Prostate gland (tissue), 2 donors: ENCODE measurements around the gene PAPSS1. TPM values are rescaled to one million over a fixed set of nuclear protein-coding genes. Genes with fewer than 3 reads are reported as not detected.
A peak's percentile ranks its signal among the peaks of the same experiment; 100 is the strongest.

Experiments used
- DNase-seq: peaks from one replicate; pipeline ENCODE4 v3.0.0-alpha.2; 2019; ENCODE audit warnings: low spot score
- H3K27ac ChIP-seq, 2 donors: fragments of 200-600 bp; sonication (generic); 2 replicates each; pipeline ENCODE4 v1.5.1; 2017 to 2019
- H3K27me3 ChIP-seq: fragments of 200-600 bp; sonication (generic); replicated peaks from 2 replicates; pipeline ENCODE4 v1.5.1; 2019; ENCODE audit not compliant: insufficient read depth
- H3K36me3 ChIP-seq, 2 donors: fragments of 200-600 bp; sonication (generic); 1 replicate in 1 of 2; 2 replicates in 1 of 2; pipeline versions ENCODE4 v1.5.1 to v1.8.1; 2017 to 2019
- H3K4me1 ChIP-seq: fragments of 200-600 bp; sonication (generic); replicated peaks from 2 replicates; pipeline ENCODE4 v1.5.1; 2019
- H3K4me3 ChIP-seq, 2 donors: fragments of 200-600 bp; sonication (generic); 2 replicates each; pipeline ENCODE4 v1.5.1; 2017 to 2019
- H3K9me3 ChIP-seq: fragments of 200-600 bp; sonication (generic); 2 replicates; pipeline ENCODE4 v1.5.1; 2017
- POLR2A ChIP-seq: fragments of 450-650 bp; IDR thresholded peaks from one replicate; pipeline ENCODE4 v1.6.1; 2016; ENCODE audit warnings: antibody characterized with exemption, mild to moderate bottlenecking
- POLR2AphosphoS5 ChIP-seq: sonication (generic); formaldehyde crosslinking; IDR thresholded peaks from one replicate; pipeline ENCODE4 v1.6.1; 2017; ENCODE audit warnings: antibody characterized with exemption
- WGBS: methylation state at CpG from one replicate; pipeline ENCODE4 v1.1.5; 2018; 5-methylcytosine and 5-hydroxymethylcytosine counted together
- intact Hi-C: fragments of 100-400 bp; cut with DNase I; formaldehyde crosslinking; loops from one replicate; pipeline ENCODE4 v1.14.2; 2022
- total RNA-seq, 2 donors: library from RNA; depleted of rRNA; stranded (reverse); fragments of >200 nt; gene quantifications; one replicate each; pipeline ENCODE4 v1.1.0, GENCODE V29; 2016
- TF ChIP-seq, protein P1 (sequence below), 4 experiments: fragments of 200-600 bp in 2 of 4; fragments of 450-650 bp in 2 of 4; sonication (generic) in 2 of 4; IDR thresholded peaks; 1 replicate in 3 of 4; 2 replicates in 1 of 4; pipeline ENCODE4 v1.5.1; 2016 to 2019; ENCODE audit warnings: antibody characterized with exemption in 4 of 4, mild to moderate bottlenecking in 2 of 4, moderate library complexity in 2 of 4

The PAPSS1 gene
- total RNA-seq, 2 donors from 2014 or later, result 38.3 to 74.6 TPM

DNA sequence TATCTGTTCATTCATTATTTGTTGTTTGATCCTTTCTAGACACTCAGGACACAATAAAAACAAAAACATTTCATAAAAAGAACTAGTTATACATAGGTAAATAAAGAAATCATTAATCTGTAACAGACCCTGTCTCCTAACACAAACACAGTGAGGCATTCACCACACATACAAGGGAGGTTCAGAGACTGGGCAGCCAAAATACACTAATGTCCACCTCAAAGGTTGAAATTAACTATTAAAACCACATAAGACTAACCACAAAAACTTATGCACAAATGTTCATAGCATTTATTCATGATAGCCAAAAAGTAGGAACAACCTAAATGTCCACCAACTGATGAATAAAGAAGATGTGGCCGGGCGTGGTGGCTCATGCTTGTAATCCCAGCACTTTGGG is 7.8 kb downstream of the PAPSS1 start:
- TF ChIP-seq POLR2AphosphoS5, result no peak
- TF ChIP-seq, protein P1, sequence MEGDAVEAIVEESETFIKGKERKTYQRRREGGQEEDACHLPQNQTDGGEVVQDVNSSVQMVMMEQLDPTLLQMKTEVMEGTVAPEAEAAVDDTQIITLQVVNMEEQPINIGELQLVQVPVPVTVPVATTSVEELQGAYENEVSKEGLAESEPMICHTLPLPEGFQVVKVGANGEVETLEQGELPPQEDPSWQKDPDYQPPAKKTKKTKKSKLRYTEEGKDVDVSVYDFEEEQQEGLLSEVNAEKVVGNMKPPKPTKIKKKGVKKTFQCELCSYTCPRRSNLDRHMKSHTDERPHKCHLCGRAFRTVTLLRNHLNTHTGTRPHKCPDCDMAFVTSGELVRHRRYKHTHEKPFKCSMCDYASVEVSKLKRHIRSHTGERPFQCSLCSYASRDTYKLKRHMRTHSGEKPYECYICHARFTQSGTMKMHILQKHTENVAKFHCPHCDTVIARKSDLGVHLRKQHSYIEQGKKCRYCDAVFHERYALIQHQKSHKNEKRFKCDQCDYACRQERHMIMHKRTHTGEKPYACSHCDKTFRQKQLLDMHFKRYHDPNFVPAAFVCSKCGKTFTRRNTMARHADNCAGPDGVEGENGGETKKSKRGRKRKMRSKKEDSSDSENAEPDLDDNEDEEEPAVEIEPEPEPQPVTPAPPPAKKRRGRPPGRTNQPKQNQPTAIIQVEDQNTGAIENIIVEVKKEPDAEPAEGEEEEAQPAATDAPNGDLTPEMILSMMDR (IDR thresholded peaks at IDR 0.05), result no peak
- TF ChIP-seq POLR2A, result no peak
- no peaks in the 10 kb centered on the region for H3K36me3 ChIP-seq
- no peak overlapping the region for H3K27ac ChIP-seq
- H3K4me3 ChIP-seq, result no peak overlapping the region
- intact Hi-C loops, result no loop called here
- H3K27me3 ChIP-seq, result no peaks in the 10 kb centered on the region
- 93% methylated on average over 2 of the region's 2 CpGs for WGBS
- no peaks in the 10 kb centered on the region for H3K4me1 ChIP-seq
- DNase-seq, result no peak
- H3K9me3 ChIP-seq, result no peaks in the 10 kb centered on the region

DNA sequence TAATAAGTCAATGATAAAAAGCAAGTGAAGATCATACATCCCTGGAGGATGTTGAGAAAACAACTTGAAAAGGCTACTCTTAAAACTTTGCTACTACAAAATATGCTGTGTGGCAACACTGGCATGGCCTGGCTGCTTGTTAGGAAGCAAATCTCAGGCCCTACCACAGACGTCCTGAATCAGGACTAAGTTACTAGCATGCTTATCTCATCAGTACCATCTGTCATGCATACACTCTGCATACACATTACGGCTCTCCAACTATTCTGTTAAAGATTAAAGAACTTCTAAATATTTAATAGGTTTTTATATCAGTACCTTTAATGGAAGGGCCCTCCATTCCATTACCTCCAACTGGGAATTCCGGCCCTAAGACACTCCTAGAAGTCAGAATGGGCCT is 8.2 kb downstream of the PAPSS1 start:
- Histone ChIP-seq H3K4me3 (no peak overlapping the region), H3K36me3 (no peaks in the 10 kb centered on the region), H3K4me1 (no peaks in the 10 kb centered on the region), H3K27ac (no peak overlapping the region), H3K9me3 (no peaks in the 10 kb centered on the region), H3K27me3 (no peaks in the 10 kb centered on the region)
- no peak for DNase-seq
- WGBS, result 59% methylated on average over 3 of the region's 3 CpGs
- intact Hi-C loops, result no loop called here
- TF ChIP-seq POLR2A (no peak), POLR2AphosphoS5 (no peak)

DNA sequence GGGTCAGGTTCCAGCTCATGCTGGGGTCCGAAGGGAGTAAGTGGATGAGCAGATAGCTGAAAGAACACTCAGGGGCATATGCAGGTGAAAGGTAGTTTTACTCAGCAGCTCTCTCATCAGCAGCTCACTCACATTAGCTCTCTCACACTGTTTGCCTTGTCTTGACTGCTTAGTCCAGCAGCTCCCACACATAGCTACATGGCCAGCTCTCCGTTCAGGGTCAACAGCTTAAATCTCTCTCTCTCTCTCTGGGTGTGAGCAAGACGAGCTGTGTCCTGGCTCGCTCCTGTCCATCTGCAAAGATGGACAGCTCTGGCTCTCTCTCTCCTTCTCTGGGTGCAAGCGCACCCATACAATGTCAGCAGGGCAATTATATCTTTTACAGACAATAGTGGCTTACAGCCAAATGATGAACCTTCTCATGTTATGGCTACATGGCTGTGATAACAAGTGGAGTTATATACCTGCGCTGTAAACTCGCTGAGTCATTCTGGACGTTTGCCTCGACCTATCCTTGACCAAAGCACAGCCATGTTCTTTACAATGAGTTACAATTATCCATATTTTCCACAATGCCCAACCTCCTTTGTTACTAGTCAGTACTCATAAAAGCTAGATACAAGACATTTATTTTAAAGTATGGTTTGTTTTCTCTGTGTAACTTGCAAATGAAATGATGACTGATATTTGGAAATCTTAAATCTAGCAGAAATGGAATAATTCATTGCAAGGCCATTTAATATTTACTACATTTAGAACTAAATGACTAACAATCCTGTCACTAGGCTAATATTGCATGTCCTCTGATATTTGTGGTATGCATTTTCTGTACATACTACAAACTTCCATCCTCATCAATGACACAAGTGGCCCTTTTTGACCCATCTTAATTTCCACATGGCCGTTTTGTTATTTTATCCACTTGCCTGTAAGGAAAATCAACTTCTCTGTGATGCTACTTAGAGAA is 9.3 kb downstream of the PAPSS1 start:
- TF ChIP-seq POLR2AphosphoS5 (no peak), POLR2A (no peak)
- TF ChIP-seq, protein P1 (IDR thresholded peaks at IDR 0.05), result no peak
- no peak overlapping the region for H3K27ac ChIP-seq
- H3K27me3 ChIP-seq, result no peaks in the 10 kb centered on the region
- H3K4me1 ChIP-seq, result no peaks in the 10 kb centered on the region
- H3K36me3 ChIP-seq, result no peaks in the 10 kb centered on the region
- WGBS, result 91% methylated on average over 10 of the region's 10 CpGs
- no peak overlapping the region for H3K4me3 ChIP-seq
- intact Hi-C loops, result no loop called here
- H3K9me3 ChIP-seq, result no peaks in the 10 kb centered on the region
- no peak for DNase-seq

DNA sequence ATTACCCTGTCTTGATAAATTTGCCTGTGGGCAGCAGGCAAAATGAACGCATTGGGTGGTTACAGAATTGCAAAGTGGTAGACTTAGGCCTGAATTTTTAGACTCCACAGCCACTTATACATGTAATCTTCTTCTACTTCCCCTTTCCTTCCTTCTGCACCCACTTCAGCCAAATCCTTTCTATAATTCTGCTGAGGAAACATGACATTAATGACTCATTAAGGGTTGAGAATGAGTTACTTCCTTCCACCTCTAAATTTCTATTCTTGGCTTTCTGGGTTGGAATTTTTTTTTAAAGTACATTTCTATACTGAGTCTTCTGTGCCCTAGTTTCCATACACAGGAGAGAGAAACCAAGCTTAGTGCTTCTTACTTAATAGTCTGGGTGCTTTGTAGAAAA is 10.1 kb downstream of the PAPSS1 start:
- Histone ChIP-seq H3K4me1 (no peaks in the 10 kb centered on the region), H3K4me3 (no peak overlapping the region), H3K36me3 (no peaks in the 10 kb centered on the region), H3K27me3 (no peaks in the 10 kb centered on the region), H3K27ac (no peak overlapping the region), H3K9me3 (no peaks in the 10 kb centered on the region)
- no peak for DNase-seq
- TF ChIP-seq POLR2AphosphoS5 (no peak), POLR2A (no peak)
- TF ChIP-seq, protein P1 (IDR thresholded peaks at IDR 0.05), result no peak
- 89% methylated on average over 1 of the region's 1 CpG for whole genome bisulfite sequencing
- intact Hi-C loops, result no loop called here

DNA sequence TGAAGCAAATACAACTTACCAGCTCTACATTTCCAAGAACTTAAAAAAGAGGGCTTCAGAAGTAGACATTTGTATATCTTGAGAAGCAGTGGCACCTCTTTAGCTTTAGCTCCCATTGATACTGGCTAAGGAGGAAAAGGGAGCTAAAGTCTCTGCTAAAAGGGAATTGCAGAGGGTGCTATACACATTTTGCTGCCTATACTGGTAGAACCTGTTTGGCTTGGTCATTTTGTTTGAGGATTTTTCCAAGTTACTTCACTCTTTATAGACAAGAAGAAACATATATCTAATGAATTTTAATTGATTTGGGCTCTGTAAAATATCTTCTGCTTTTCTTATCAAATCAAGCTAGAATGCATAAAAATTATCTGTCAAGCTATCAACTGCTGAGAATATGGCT is 11.8 kb downstream of the PAPSS1 start:
- Histone ChIP-seq H3K9me3 (no peaks in the 10 kb centered on the region), H3K27me3 (no peaks in the 10 kb centered on the region), H3K36me3 (no peaks in the 10 kb centered on the region), H3K4me3 (no peak overlapping the region), H3K4me1 (no peaks in the 10 kb centered on the region), H3K27ac (no peak overlapping the region)
- peak; percentile 39 for DNase-seq
- intact Hi-C loops, result no loop called here
- TF ChIP-seq POLR2A (no peak), POLR2AphosphoS5 (peak; percentile 59)
- TF ChIP-seq, protein P1 (IDR thresholded peaks at IDR 0.05), result no peak
